ENCODE data around the gene MRPL34. TPM values are rescaled to one million over a fixed set of nuclear protein-coding genes. Genes with fewer than 3 reads are reported as not detected.

The MRPL34 gene
- polyA plus RNA-seq, 1 of the 3 experiments (the other 2 are of a cell fraction), result 72.9 TPM

- Histone ChIP-seq H4K20me1 (ENCODE audit: insufficient read depth) (peaks cover 17% of the 10 kb centered on the region), H3K36me3 (replicated peaks in 1 of 2; ENCODE audit: control insufficient read depth in 1 of 2, insufficient read depth in 2 of 2, low read length in 1 of 2) (peaks cover 14 to 27% of the 10 kb centered on the region in 2 experiments), H3K4me3 (ENCODE audit: low read depth in 2 of 2, low read length in 1 of 2) (peak overlapping the region in 1 of 2 experiments; percentile 17; a peak in 1 of 4 replicates), H3K9ac (peak overlapping the region; percentile 51; the same call in 1 of the 2 replicates), H2AFZ (ENCODE audit: low read depth) (no peak overlapping the region), H3K4me1 (ENCODE audit: control insufficient read depth in 1 of 2, insufficient read depth in 2 of 2, low read depth in 1 of 2, low read length in 1 of 2) (peaks cover 6 to 12% of the 10 kb centered on the region in 2 experiments; a peak in 2 of 4 replicates), H3K27ac (ENCODE audit: low read depth in 2 of 2, low read length in 1 of 2) (0 out of 4 replicates have a peak overlapping the region, but pooled peaks of 1 of the 2 experiments have one; percentile 40), H3K4me2 (peak overlapping the region; percentile 97; the same call in 1 of the 2 replicates), H3K9me2 (no peaks in the 10 kb centered on the region), H3K9me3 (no peaks in the 10 kb centered on the region), H3K79me2 (ENCODE audit: insufficient read depth) (peaks cover 55% of the 10 kb centered on the region), H3F3A (replicated peaks; ENCODE audit: insufficient read depth) (peaks cover 5% of the 10 kb centered on the region), H3K27me3 (ENCODE audit: insufficient read depth) (no peaks in the 10 kb centered on the region)
- POLR2A ChIA-PET, result interaction anchor here (0.9 to 1.0 kb wide), 2 partner anchors 9 to 18 kb away, joined by 4 to 5 read pairs; no protein-coding TSS in a partner anchor
- DNase-seq, result no peak
- 84% methylated on average over 15 of the region's 20 CpGs for WGBS (ENCODE audit: low lambda C conversion rate)
- CTCF ChIA-PET, result interaction anchor here (1.1 to 1.4 kb wide), 3 partner anchors 12 to 74 kb away, joined by 3 to 5 read pairs (median 4); no protein-coding TSS in a partner anchor
- TF ChIP-seq RFX5 (IDR thresholded peaks at IDR 0.05; ENCODE audit: low read length) (no peak), CTCF (IDR thresholded peaks at IDR 0.05) (no peak), USF1 (IDR thresholded peaks at IDR 0.05; ENCODE audit: borderline replicate concordance, low read depth) (no peak), FOXM1 (IDR thresholded peaks at IDR 0.05; ENCODE audit: low read depth) (no peak), MAX (IDR thresholded peaks at IDR 0.05; ENCODE audit: low read depth) (no peak), EZH2phosphoT487 (IDR thresholded peaks at IDR 0.05; ENCODE audit: borderline replicate concordance, low read depth) (no peak), SIN3A (IDR thresholded peaks at IDR 0.05; ENCODE audit: borderline replicate concordance, low read depth, low read length) (no peak), POLR2AphosphoS5 (IDR thresholded peaks at IDR 0.05; ENCODE audit: low read depth, low read length) (no peak)
Measured at GRCh38 chr19:17312189-17313113, 6.8 kb downstream of the MRPL34 start.

GRCh38 chr19:17314007-17314593 lies 8.4 kb downstream of the MRPL34 start:
- Histone ChIP-seq H3K9ac (no peak overlapping the region), H3K36me3 (replicated peaks in 1 of 2; ENCODE audit: control insufficient read depth in 1 of 2, insufficient read depth in 2 of 2, low read length in 1 of 2) (peaks cover 14 to 30% of the 10 kb centered on the region in 2 experiments), H4K20me1 (ENCODE audit: insufficient read depth) (peaks cover 17% of the 10 kb centered on the region), H3K79me2 (ENCODE audit: insufficient read depth) (peaks cover 49% of the 10 kb centered on the region), H3K4me2 (no peak overlapping the region), H3K27ac (ENCODE audit: low read depth in 2 of 2, low read length in 1 of 2) (no peak overlapping the region), H3K4me1 (ENCODE audit: control insufficient read depth in 1 of 2, insufficient read depth in 2 of 2, low read depth in 1 of 2, low read length in 1 of 2) (peaks cover 6 to 8% of the 10 kb centered on the region in 2 experiments; a peak in 2 of 4 replicates), H3K4me3 (ENCODE audit: low read depth in 2 of 2, low read length in 1 of 2) (no peak overlapping the region), H3K27me3 (ENCODE audit: insufficient read depth) (no peaks in the 10 kb centered on the region), H3F3A (replicated peaks; ENCODE audit: insufficient read depth) (peaks cover 7% of the 10 kb centered on the region), H2AFZ (ENCODE audit: low read depth) (no peak overlapping the region), H3K9me2 (no peaks in the 10 kb centered on the region), H3K9me3 (no peaks in the 10 kb centered on the region)
- WGBS (ENCODE audit: low lambda C conversion rate), result over 99% methylated on average over 15 of the region's 19 CpGs
- ChIA-PET CTCF (no interaction called here), POLR2A (no interaction called here)
- DNase-seq, result no peak
- TF ChIP-seq YY1 (IDR thresholded peaks at IDR 0.05; ENCODE audit: low read depth), result no peak
- no peak for TF ChIP-seq MAX (IDR thresholded peaks at IDR 0.05; ENCODE audit: low read depth)
- TF ChIP-seq ZBTB33 (IDR thresholded peaks at IDR 0.05; ENCODE audit: borderline replicate concordance, low read depth), result no peak
- TF ChIP-seq MXI1 (IDR thresholded peaks at IDR 0.05; ENCODE audit: low read depth, low read length), result no peak
- no peak for TF ChIP-seq RAD21 (IDR thresholded peaks at IDR 0.05; ENCODE audit: low read length)
- TF ChIP-seq NFIC (IDR thresholded peaks at IDR 0.05; ENCODE audit: borderline replicate concordance), result no peak
- no peak for TF ChIP-seq NRF1 (IDR thresholded peaks at IDR 0.05; ENCODE audit: low read depth, low read length)
- no peak for TF ChIP-seq FOSL2 (IDR thresholded peaks at IDR 0.05; ENCODE audit: borderline replicate concordance, low read depth)
- TF ChIP-seq USF2 (IDR thresholded peaks at IDR 0.05; ENCODE audit: borderline replicate concordance, low read depth, low read length), result no peak
- TF ChIP-seq JUND (IDR thresholded peaks at IDR 0.05), result no peak
- no peak for TF ChIP-seq USF1 (IDR thresholded peaks at IDR 0.05; ENCODE audit: borderline replicate concordance, low read depth)

All from SK-N-SH (cell line).